Esophagus muscularis mucosa (tissue), 3 donors: ENCODE data around the gene TTYH2.

ENCODE experiments used
- POLR2A ChIP-seq: fragments of 450-650 bp; IDR thresholded peaks from one replicate; pipeline ENCODE4 v1.6.1; 2017; ENCODE audit warnings: antibody characterized with exemption, moderate library complexity, mild to moderate bottlenecking, low read depth
- POLR2AphosphoS5 ChIP-seq, 2 donors: sonication (generic); formaldehyde crosslinking; IDR thresholded peaks; one replicate each; pipeline ENCODE4 v1.6.1; 2017; ENCODE audit warnings: antibody characterized with exemption in 2 of 2
- TF ChIP-seq, protein P1 (sequence below), 3 experiments: fragments of 200-600 bp in 2 of 3; fragments of 450-650 bp in 1 of 3; sonication (generic) in 2 of 3; IDR thresholded peaks; one replicate each; pipeline ENCODE4 v1.5.1; 2017 to 2019; ENCODE audit warnings: antibody characterized with exemption in 3 of 3, mild to moderate bottlenecking in 2 of 3, moderate library complexity in 1 of 3

GRCh38 chr17:74199306-74200092 lies 13.9 kb upstream of the TTYH2 start:
- TF ChIP-seq, protein P1, sequence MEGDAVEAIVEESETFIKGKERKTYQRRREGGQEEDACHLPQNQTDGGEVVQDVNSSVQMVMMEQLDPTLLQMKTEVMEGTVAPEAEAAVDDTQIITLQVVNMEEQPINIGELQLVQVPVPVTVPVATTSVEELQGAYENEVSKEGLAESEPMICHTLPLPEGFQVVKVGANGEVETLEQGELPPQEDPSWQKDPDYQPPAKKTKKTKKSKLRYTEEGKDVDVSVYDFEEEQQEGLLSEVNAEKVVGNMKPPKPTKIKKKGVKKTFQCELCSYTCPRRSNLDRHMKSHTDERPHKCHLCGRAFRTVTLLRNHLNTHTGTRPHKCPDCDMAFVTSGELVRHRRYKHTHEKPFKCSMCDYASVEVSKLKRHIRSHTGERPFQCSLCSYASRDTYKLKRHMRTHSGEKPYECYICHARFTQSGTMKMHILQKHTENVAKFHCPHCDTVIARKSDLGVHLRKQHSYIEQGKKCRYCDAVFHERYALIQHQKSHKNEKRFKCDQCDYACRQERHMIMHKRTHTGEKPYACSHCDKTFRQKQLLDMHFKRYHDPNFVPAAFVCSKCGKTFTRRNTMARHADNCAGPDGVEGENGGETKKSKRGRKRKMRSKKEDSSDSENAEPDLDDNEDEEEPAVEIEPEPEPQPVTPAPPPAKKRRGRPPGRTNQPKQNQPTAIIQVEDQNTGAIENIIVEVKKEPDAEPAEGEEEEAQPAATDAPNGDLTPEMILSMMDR (IDR thresholded peaks at IDR 0.05) = peak; percentile 74 to 98 (median 77)
- peak in 1 of 2 donors; percentile 47 for TF ChIP-seq POLR2AphosphoS5 (IDR thresholded peaks at IDR 0.05)
- no peak for TF ChIP-seq POLR2A
